MG63 (cell line): ENCODE measurements around the gene KIF4A. TPM values are rescaled to one million over a fixed set of nuclear protein-coding genes. Genes with fewer than 3 reads are reported as not detected.
"Not testable (repeated sequence)": the region's sequence is repeated elsewhere in the genome, so short reads cannot be mapped to it uniquely, and the experiment has no call there.

Experiments
- DNase-seq: peaks from one replicate; pipeline ENCODE4 v3.0.0-alpha.2; 2020
- H3K27me3 ChIP-seq: fragments of 250-450 bp; sonication (Bioruptor Pico); 2 replicates; pipeline ENCODE4 v1.5.1; 2020; ENCODE audit warnings: mild to moderate bottlenecking, moderate library complexity
- H3K36me3 ChIP-seq: fragments of 250-450 bp; sonication (Bioruptor Pico); 2 replicates; pipeline ENCODE4 v1.5.1; 2020; ENCODE audit warnings: mild to moderate bottlenecking, moderate library complexity
- H3K4me3 ChIP-seq: fragments of 250-450 bp; sonication (Bioruptor Pico); 2 replicates; pipeline ENCODE4 v1.5.1; 2020; ENCODE audit warnings: mild to moderate bottlenecking, moderate library complexity
- H3K9me3 ChIP-seq: fragments of 250-450 bp; sonication (Bioruptor Pico); 2 replicates; pipeline ENCODE4 v1.5.1; 2020; ENCODE audit warnings: mild to moderate bottlenecking, moderate library complexity
- total RNA-seq: library from RNA; depleted of rRNA; stranded (reverse); fragments of >200 nt; shearing (Covaris generic); gene quantifications from 2 replicates; pipeline ENCODE4 v1.2.3, GENCODE V29; 2014; ENCODE audit warnings: low replicate concordance

KIF4A gene
- total RNA-seq, 1 experiment from 2014 or later: 26.6 TPM

DNA sequence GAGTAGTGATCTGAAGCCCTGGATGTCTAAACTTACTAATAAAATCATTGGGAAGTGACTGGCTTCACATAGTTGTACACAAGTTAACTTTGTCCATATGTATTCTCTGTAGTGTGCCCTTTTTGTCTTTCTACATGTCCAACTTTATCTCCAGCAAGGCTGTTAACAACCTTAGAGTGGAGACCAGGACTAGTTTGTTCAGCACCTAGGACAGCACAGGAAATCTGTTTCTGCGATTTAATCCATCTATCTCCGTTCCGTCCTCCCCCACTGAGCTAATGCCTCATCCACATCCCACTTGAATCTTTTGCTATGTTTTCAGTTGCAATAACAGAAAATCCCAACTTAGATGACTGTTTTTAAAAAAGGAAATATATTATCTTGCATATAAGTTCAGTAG lies 25.1 kb upstream of the KIF4A start:
- no peaks in the 10 kb centered on the region for H3K9me3 ChIP-seq
- no peak for DNase-seq
- no peaks in the 10 kb centered on the region for H3K27me3 ChIP-seq

GRCh38 chrX:70268034-70268433 lies 21.9 kb upstream of the KIF4A start, which contains the start of gene ARR3:
Gene ARR3, plus strand, starts transcription at chrX:70268334. Its CDS starts 1,052 bp downstream, at chrX:70269386.
- Histone ChIP-seq H3K27me3 (no peaks in the 10 kb centered on the region), H3K9me3 (no peaks in the 10 kb centered on the region), H3K4me3 (no peak within 1 kb of the TSS), H3K36me3 (no peaks in the 10 kb centered on the region)
- no peak for DNase-seq

More for the DNA sequence above, 25.1 kb upstream of the KIF4A start:
- H3K36me3 ChIP-seq: no peaks in the 10 kb centered on the region
- H3K4me3 ChIP-seq: no peak overlapping the region

DNA sequence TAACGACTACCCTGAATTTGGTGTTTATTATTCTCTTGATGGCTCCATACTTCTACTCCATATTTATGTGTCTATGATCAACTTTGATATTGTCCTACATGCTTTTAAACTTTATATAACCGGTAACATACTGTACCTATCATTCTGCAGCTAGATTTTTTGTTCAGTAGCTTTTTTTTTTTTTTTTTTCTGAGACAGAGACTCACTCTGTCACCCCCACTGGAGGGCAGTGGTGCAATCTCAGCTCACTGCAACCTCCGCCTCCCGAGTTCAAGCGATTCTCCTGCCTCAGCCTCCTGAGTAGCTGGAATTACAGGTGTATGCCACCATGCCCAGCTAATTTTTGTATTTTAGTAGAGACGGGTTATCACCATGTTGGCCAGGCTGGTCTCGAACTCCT lies 15.9 kb upstream of the KIF4A start:
- not testable (repeated sequence) for H3K27me3 ChIP-seq, H3K9me3 ChIP-seq, H3K36me3 ChIP-seq, DNase-seq, H3K4me3 ChIP-seq

DNA sequence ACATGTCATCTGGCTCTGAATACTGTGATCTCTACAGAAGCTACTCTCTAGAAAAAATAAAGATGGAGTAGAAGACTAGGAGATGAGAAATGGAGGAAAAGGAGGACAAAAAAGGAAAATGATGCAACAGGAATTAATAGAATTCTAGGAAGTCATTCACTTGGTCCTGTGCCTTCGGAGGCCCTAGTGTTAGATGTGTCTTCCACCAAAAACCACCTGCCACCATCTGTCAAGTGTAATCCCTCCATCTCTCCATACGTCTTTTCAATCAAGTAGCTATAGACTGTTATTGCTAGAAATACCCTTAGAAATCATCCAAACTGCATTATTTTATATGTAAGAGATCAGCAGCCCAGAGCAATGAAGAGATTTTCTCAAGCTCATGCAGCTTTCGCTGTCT lies 10.8 kb upstream of the KIF4A start:
- H3K36me3 ChIP-seq: no peaks in the 10 kb centered on the region
- no peak overlapping the region for H3K4me3 ChIP-seq
- no peak for DNase-seq
- H3K9me3 ChIP-seq: no peaks in the 10 kb centered on the region
- H3K27me3 ChIP-seq: no peaks in the 10 kb centered on the region

DNA sequence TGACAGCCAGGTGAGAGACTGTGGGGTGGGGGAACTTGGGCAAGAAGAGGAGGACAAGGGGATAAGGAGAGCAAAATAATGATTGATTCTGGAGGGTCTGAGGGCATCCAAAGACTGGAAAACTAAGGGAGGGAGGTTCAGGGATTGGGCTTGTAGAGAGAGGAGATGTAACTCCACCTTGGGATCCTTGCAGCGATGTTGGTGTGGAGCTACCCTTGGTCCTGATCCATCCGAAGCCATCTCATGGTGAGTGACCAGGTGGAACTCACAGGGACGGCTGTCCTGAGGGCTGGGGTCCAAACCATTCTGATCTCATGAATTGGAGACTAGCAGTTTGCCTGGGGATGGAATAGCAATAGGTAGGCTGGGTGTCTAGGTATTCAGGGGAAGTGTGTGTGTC lies 9.3 kb upstream of the KIF4A start:
- Histone ChIP-seq H3K27me3 (no peaks in the 10 kb centered on the region), H3K9me3 (no peaks in the 10 kb centered on the region), H3K36me3 (no peaks in the 10 kb centered on the region), H3K4me3 (no peak overlapping the region)
- no peak for DNase-seq

DNA sequence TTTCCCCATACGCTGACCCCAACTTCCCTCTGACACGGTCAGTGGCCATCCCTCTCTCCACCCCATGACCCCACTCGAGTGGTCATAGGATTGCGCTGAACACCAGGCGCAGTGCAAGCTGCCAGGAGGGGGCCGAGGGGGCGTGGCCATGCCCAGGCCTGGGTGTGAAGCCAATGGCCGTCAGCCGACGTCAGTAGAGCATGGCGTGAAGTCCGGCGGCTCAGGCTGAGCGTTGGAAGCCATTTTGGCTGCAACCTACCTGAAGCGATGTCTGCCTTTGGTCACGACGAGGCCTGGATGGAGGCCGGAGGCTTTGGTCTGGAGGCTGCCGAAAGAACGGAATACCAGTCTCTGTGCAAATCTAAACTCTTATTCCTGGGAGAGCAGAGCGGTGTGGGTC lies 8.0 kb upstream of the KIF4A start, which contains the start of gene RAB41:
TSS of gene RAB41 (plus strand) at position 222 of the 400 bp plus-strand sequence. CDS start at position 268, 46 bp downstream.
- H3K4me3 ChIP-seq: no peak within 1 kb of the TSS
- no peak for DNase-seq
- H3K27me3 ChIP-seq: no peaks in the 10 kb centered on the region
- no peaks in the 10 kb centered on the region for H3K9me3 ChIP-seq
- no peaks in the 10 kb centered on the region for H3K36me3 ChIP-seq

GRCh38 chrX:70289168-70289792 lies 624 bp upstream of the KIF4A start:
- Histone ChIP-seq H3K9me3 (no peaks in the 10 kb centered on the region), H3K4me3 (peak overlapping the region; percentile 75), H3K27me3 (no peaks in the 10 kb centered on the region), H3K36me3 (peaks cover 10% of the 10 kb centered on the region)
- DNase-seq: no peak

DNA sequence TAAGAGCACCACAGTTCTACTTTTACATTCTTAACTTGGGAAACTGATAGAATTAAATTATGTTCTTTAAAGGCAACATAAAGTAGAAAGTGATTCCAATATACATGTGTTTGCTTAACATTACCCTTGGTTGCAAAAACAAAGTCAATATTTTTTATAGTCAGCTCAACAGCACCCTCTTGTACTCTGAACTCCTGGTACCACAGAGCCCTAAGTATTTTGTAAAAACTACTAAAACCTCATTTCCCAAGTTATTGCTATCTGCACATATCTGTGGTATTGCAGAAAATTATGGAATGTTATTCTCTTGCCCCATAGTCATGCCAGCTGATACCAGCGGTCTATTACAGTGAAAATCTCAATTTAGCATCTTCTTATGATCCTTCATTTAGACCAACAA lies 2.9 kb downstream of the KIF4A start:
- Histone ChIP-seq H3K27me3 (no peaks in the 10 kb centered on the region), H3K9me3 (no peaks in the 10 kb centered on the region), H3K36me3 (peaks cover 13% of the 10 kb centered on the region), H3K4me3 (no peak overlapping the region)
- DNase-seq: no peak

- no peak for DNase-seq
- H3K27me3 ChIP-seq: no peaks in the 10 kb centered on the region
Observed at GRCh38 chrX:70293621-70294020, 3.7 kb downstream of the KIF4A start.

DNA sequence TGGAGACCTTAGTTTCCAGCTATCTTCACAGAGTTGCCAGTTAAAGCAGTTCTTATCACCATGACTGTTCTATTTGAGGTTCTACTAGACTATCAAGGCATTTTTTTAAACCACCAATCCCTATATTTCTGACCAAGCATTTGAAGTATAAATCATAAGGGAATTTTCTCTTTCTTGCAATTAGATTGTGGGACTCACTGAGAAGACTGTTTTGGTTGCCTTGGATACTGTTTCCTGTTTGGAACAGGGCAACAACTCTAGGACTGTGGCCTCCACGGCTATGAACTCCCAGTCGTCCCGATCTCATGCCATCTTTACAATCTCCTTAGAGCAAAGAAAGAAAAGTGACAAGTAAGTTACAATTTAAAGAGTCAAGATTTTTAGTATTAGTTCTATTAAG lies 11.8 kb downstream of the KIF4A start:
- no peak overlapping the region for H3K4me3 ChIP-seq
- no peaks in the 10 kb centered on the region for H3K27me3 ChIP-seq
- no peak for DNase-seq
- peaks cover 30% of the 10 kb centered on the region; the same call in 1 of the 2 replicates for H3K36me3 ChIP-seq
- H3K9me3 ChIP-seq: no peaks in the 10 kb centered on the region

More at GRCh38 chrX:70293621-70294020, 3.7 kb downstream of the KIF4A start:
- no peak overlapping the region for H3K4me3 ChIP-seq
- no peaks in the 10 kb centered on the region for H3K9me3 ChIP-seq
- H3K36me3 ChIP-seq: peaks cover 13% of the 10 kb centered on the region

- no peak overlapping the region for H3K4me3 ChIP-seq
- H3K9me3 ChIP-seq: no peaks in the 10 kb centered on the region
- H3K36me3 ChIP-seq: peaks cover 13% of the 10 kb centered on the region; the same call in 1 of the 2 replicates
- H3K27me3 ChIP-seq: no peaks in the 10 kb centered on the region
- DNase-seq: peak; percentile 5
Observed at GRCh38 chrX:70313503-70313902, 23.6 kb downstream of the KIF4A start.

DNA sequence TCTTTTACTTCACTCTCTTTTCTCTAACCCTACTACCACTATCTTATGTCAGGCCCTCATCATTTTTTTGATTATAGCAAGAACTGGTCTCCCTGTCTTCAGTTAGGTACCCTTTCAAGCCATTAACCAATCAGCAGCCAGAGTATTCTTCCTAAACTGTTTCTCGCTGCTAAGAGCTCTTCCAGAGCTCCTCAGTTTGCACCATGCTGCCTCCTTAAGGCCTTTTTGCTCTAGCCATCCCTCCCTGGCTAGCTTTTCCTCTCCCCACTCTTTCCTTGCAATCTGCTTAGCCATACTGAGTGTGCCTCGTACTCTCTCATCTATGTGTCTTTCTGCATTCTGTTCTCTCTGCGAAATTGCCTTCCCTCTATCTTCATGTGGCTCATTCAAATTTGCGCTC lies 32.9 kb downstream of the KIF4A start:
- no peak for DNase-seq
- no peaks in the 10 kb centered on the region for H3K9me3 ChIP-seq
- H3K36me3 ChIP-seq: no peaks in the 10 kb centered on the region
- H3K27me3 ChIP-seq: no peaks in the 10 kb centered on the region
- H3K4me3 ChIP-seq: no peak overlapping the region

GRCh38 chrX:70323628-70324027 lies 33.7 kb downstream of the KIF4A start:
- H3K9me3 ChIP-seq, H3K36me3 ChIP-seq, H3K4me3 ChIP-seq, DNase-seq, H3K27me3 ChIP-seq: not testable (repeated sequence)

- Histone ChIP-seq H3K9me3 (no peaks in the 10 kb centered on the region), H3K36me3 (no peaks in the 10 kb centered on the region), H3K4me3 (no peak overlapping the region), H3K27me3 (no peaks in the 10 kb centered on the region)
- no peak for DNase-seq
Observed at GRCh38 chrX:70324326-70324725, 34.4 kb downstream of the KIF4A start.

GRCh38 chrX:70331161-70331560 lies 41.3 kb downstream of the KIF4A start:
- H3K36me3 ChIP-seq: peaks cover 11% of the 10 kb centered on the region
- H3K9me3 ChIP-seq: no peaks in the 10 kb centered on the region
- no peak for DNase-seq
- no peaks in the 10 kb centered on the region for H3K27me3 ChIP-seq
- no peak overlapping the region for H3K4me3 ChIP-seq

DNA sequence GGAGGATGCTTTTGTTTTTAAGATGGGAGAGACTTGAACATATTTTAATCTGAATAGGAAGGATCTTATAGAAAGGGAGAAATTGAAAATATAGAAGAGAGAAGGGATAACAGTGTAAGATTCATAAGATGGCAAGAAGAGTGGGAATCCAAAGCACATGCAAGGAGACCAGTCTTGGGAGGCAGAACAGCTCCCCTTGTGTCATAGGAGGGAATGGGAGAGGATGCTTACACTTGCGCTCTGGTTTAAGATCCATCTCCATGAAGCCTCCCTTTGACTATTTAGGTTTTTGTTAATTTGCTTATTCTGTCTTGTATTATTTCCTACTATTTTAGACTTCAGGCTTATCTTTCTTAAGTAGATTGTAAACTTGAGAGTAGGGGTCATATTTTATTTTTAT lies 42.7 kb downstream of the KIF4A start:
- Histone ChIP-seq H3K4me3 (no peak overlapping the region), H3K36me3 (peaks cover 11% of the 10 kb centered on the region), H3K9me3 (no peaks in the 10 kb centered on the region), H3K27me3 (no peaks in the 10 kb centered on the region)
- DNase-seq: no peak

GRCh38 chrX:70336767-70337166 lies 46.9 kb downstream of the KIF4A start:
- no peaks in the 10 kb centered on the region for H3K9me3 ChIP-seq
- no peak overlapping the region for H3K4me3 ChIP-seq
- DNase-seq: no peak
- H3K36me3 ChIP-seq: peaks cover 13% of the 10 kb centered on the region
- H3K27me3 ChIP-seq: no peaks in the 10 kb centered on the region

- no peaks in the 10 kb centered on the region for H3K27me3 ChIP-seq
- H3K36me3 ChIP-seq: peaks cover 18% of the 10 kb centered on the region
- no peak for DNase-seq
- no peaks in the 10 kb centered on the region for H3K9me3 ChIP-seq
- no peak overlapping the region for H3K4me3 ChIP-seq
Observed at GRCh38 chrX:70338290-70338689, 48.4 kb downstream of the KIF4A start.
